Measurements from ENCODE around the gene ANKRD11.
"Not testable (repeated sequence)": the region's sequence is repeated elsewhere in the genome, so short reads cannot be mapped to it uniquely, and the experiment has no call there.

Gene ANKRD11

DNA sequence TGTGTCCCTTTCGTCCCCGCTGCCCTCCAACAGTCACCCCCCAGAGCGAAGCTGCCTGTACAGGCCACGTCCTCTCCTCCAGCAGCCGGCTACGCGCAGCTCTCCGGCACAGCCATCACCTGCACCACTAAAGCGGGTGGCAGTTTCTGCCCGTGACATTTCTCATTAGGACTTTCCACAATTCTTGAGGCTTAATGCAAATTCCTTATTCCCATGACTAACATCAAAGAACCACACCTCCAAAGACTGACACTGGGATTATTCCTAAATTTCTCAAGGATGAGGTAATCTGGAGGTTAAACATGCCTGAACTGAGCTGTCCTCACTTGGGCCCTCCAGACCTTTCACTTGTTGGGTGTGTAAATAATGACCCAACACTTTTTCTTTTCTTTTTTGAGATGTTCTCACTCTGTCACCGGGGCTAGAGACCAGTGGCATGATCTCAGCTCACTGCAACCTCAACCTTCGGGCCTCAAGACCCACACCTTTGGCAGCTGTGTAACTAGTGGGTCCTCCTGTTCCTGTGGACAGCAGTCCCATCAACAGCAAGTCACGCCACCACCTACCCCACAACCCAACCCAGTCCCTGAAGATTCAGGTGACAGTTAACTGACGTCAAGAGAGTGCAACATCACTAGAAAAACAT is 11.7 kb downstream of the ANKRD11 start:
- peak; percentile 52 for DNase-seq (ENCODE audit: low read depth)

DNA sequence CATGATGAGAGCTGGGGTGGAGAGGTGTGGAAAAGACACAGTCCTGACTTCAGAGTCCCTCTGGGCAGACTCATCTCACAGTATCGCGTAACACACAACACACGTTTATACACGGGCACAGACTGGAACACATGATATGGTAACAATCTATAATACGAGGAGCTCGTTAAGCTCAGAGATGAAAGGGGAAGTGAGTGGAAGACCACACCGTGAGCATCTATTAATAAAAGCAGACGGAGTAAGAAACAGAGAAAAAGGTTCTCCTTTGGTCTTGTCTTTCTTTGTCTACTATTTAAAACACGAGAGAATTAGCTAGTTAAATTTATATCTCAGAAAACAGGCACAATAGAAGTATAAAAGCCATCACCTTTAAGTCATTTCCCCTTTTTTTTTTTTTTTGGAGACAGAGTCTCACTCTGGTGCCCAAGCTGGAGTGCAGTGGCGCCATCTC is 13.5 kb downstream of the ANKRD11 start:
- DNase-seq (ENCODE audit: low read depth): no peak

DNA sequence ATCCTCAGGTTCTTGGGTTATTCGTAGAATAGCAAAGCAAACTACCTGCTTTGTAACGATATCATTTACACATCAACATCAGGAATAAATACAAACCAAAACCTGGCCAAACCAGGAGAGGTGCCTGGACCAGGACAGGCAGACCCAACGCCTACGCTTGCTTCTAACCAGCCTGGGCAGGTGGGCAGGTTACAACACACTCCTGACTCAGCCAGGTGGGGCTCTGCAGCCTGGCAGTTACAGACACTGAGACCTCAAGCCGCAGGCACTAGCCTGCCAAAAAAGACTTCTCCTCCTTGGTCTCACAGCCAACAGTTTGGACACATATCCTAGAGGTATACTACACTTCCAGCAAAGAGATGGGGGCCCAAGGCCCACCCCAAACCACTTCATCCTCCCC is 14.0 kb downstream of the ANKRD11 start:
- no peak for DNase-seq (ENCODE audit: low read depth)

DNA sequence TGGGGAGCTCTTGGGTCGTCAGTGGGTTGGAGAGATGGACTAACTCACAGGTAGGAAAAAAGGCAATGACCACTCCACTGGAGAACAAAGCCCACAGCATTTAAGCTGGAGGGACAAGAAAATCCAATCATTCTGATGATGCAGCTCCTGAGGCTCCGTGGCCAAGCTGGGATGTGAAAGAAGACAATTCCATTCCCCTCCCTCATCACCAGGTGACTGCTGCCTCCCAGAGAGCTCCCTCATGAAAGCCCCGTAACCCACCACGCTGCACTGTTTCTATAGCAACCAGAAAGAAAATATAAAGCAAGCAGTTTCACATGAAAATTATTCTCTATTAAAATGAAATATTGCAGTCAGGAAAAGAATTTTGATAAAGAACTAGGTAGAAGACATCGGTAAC is 15.2 kb downstream of the ANKRD11 start:
- no peak for DNase-seq (ENCODE audit: low read depth)

DNA sequence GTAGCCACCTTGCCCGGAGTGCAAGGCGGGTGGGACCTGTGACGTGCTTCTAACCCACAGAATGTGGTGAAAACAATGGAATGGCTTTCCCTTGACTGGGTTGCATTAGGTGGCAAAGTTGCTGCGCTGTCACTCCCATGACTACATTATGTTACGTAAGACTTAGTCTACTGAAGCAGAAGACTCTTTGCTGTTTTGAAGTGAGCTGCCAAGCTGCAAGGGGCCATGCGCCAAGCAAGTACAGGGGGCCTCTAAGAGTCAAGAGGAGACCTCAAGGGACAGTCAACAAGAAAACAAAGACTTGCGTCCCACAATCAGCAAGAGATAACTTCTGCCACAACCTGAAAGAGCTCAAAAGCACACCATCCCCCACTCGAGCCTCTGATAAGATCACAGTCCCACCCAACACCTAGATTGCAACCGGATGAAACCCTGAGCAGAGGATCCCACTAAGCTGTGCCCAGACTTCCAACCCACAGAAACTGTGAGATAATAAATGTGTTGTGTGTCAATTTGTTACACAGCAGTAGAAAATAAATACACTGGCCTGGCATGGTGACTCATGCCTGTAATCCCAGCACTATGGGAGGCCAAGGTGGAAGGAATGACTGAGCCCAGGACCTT is 16.5 kb downstream of the ANKRD11 start:
- peak; percentile 58 for DNase-seq (ENCODE audit: low read depth)

DNA sequence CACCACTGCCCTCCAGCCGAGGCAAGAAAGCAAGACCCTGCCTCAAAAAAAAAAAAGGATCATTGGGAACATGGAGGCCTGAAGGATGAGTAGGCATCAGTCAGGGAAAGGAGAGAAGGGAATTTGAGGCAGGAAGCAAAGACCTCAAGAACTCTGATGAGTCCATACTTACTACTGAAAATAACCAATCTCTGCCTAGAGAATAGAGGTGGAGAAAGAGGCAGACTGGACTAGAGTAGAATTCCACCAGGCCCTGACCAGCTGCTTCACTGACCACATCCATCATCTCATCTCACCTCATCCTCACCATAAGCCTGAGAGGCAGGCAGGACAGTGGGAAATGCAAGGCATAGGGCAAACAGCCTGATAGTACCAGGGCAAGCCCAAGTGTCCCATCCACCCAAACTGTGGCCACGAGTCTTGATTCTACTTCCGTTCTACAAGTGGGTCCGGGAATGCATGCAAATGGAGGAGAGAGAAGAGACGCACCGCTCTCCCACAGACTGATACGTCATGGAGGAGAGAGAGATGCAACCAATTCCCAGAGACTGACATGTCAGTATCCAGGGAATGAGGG is 17.1 kb downstream of the ANKRD11 start:
- no peak for DNase-seq (ENCODE audit: low read depth)

DNA sequence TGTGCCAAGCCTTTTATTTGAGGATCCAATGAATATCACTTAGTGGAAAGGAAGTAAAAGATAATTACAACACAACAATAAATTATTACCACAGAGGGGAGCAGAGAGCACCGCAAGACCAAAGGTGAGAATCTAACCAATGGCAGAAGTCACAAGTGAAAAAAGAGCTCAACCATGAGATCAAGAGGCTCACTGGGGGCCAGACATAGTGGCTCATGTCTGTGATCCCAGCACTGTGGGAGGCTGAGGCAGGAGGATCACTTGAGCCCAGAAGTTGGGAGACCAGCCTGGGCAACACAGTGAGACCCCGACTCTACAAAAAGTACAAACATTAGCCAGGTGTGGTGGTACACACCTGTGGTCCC is 17.7 kb downstream of the ANKRD11 start:
- DNase-seq (ENCODE audit: low read depth): no peak

DNA sequence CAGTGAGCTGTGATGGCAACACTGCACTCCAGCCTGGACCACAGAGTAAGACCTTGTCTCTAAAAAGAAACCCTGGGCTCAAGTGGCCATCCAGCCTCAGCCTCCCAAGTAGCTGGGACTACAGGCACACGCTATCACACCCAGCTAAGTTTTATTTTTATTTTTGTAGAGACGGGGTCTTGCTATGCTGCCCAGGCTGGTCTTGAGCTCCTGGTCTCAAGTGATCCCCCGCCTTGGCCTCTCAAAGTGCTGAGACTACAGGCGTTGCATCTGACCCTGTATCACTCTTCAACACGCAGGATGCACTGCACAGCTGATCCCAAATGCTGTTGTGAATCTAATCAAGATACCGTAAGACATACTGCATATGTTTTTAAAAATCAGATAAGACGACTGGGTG is 23.0 kb downstream of the ANKRD11 start:
- DNase-seq (ENCODE audit: low read depth): no peak

DNA sequence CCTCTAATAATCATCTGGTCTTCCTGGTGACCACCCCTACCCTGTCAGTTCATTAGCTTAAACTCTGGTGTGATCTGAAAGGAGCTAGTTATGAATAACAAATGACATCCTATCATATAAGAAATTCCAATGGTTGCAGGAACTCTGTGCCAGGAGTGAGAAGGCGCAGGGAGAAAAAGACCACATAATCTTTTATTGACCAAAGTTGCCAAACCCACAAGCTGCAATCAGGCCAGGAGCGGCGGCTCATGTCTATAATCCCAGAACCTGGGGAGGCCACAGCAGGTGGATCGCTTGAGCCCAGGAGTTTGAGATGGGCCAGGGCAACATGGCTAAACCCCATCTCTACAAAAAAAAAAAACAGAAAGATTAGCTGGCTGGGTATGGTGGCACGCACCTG is 23.4 kb downstream of the ANKRD11 start:
- no peak for DNase-seq (ENCODE audit: low read depth)

DNA sequence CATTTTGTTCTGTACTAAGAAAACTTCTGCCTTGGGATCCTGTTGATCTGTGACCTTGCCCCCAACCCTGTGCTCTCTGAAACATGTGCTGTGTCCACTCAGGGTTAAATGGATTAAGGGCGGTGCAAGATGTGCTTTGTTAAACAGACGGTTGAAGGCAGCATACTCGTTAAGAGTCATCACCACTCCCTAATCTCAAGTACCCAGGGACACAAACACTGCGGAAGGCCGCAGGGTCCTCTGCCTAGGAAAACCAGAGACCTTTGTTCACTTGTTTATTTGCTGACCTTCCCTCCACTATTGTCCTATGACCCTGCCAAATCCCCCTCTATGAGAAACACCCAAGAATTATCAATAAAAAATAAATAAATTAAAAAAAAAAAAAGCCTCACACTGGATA is 27.0 kb downstream of the ANKRD11 start:
- DNase-seq (ENCODE audit: low read depth): not testable (repeated sequence)

DNA sequence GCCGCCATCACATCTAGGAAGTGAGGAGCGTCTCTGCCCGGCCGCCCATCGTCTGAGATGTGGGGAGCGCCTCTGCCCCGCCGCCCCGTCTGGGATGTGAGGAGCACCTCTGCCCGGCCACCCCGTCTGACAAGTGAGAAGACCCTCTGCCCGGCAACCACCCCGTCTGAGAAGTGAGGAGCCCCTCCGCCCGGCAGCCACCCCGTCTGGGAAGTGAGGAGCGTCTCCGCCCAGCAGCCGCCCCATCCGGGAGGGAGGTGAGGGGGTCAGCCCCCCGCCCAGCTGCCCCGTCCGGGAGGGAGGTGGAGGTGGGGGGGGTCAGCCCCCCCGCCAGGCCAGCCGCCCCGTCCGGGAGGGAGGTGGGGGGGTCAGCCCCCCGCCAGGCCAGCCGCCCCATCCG is 27.7 kb downstream of the ANKRD11 start:
- DNase-seq (ENCODE audit: low read depth): not testable (repeated sequence)

DNA sequence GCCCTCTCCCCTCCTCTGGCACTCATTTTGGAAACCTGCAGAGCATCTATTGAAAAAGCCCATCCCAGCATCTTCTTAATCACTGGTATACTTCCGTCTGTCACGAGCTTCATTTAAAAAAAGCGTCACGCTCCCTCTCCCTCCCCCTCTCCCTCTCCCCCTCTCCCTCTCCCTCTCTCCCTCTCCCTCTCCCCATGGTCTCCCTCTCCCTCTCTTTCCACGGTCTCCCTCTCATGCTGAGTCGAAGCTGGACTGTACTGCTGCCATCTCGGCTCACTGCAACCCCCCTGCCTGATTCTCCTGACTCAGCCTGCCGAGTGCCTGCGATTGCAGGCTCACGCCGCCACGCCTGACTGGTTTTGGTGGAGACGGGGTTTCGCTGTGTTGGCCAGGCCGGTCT is 28.5 kb downstream of the ANKRD11 start:
- DNase-seq (ENCODE audit: low read depth): not testable (repeated sequence)

DNA sequence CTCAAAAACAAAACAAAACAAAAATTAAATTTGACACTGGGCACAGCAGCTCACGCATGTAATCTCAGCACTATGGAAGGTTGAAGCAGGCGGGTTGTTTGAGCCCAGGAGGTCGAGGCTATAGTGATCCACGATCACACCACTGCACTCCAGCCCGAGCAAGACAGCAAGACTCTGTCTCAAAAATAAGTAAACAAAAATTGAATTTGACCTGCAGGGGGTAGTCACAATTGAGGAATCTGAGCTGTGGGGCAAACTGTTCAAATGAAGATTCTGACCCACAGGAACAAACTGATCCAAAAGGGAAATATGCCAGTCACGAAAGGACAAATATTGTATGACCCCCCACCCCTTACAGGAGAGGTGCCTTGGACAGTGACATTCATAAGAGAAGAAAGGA is 29.8 kb downstream of the ANKRD11 start:
- DNase-seq (ENCODE audit: low read depth): no peak

DNA sequence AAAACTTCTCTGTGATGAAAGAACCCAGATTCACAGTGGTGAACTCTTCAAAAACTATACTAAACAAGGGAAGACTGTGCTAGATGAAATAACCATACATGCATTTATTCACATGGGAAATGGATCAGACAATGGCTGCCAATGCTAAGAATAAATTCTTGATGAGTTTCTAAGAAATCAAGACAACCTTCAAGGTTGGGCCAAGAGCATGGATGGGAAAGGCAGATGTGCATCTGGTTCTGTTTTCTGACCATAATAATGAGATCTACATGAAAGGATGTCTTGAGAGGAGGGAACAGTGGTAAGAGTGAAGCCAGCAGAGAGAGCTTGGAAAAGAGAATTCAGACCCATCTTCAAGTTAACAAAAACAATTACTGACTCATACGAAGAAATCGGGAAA is 31.4 kb downstream of the ANKRD11 start:
- no peak for DNase-seq (ENCODE audit: low read depth)

DNA sequence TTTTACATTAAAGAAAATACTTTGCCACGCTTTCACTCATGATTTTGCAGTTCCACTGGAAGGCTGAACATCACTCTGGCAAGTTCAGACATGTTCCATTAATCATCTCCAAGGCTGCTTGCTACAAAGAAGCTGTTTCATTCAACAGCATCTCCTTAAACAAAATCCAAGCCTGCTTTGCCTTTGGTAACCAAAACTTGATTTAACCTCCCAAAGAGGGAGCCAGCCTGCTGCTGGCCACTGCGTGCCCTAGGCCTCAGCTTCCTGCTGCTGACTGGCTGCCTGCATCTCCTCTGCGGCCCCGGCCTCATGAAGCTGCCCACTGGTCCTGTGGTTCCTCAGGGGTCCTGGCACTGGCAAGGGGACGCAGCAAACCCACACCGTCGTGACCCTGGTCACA is 31.8 kb downstream of the ANKRD11 start:
- peak; percentile 44 for DNase-seq (ENCODE audit: low read depth)

DNA sequence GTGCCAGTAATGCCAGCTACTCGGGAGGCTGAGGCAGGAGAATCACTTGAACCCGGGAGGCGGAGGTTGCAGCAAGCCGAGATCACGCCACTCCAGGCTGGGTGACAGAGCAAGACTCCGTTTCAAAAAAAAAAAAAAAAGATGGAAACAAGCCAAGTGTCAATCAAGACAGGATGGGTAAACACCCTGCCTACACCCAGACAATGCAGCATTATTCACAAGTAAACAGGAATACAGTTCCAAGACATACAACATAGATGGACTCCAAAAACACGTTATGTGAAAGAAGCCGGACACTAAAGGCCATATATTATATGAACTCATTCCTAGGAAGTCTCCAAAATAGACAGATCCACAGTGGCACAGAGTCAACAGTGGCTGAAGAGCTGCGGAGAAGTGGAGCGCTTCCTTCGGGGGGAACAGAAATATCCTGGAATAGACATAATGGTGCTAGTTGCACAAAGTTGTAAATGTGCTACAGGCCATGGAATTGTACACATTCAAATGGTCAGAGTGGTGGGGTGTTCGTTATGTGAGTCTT is 33.9 kb downstream of the ANKRD11 start:
- no peak for DNase-seq (ENCODE audit: low read depth)

DNA sequence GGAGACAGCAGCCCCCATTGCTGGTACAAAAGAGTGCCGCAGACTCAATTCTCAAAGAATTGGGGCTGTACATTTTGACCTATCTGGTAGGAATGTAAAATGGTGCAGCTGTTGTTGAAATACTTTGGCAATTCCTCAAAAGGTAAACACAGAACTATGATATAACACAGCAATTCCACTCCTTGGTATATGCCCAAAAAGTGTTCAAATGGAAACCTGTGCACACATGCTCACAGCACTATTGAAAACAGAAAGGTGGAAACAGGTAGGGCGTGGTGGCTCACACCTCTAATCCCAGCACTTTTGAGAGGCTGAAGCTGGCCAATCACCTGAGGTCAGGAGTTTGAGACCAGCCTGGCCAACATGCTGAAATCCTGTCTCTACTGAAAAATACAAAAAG is 34.7 kb downstream of the ANKRD11 start:
- DNase-seq (ENCODE audit: low read depth): no peak

DNA sequence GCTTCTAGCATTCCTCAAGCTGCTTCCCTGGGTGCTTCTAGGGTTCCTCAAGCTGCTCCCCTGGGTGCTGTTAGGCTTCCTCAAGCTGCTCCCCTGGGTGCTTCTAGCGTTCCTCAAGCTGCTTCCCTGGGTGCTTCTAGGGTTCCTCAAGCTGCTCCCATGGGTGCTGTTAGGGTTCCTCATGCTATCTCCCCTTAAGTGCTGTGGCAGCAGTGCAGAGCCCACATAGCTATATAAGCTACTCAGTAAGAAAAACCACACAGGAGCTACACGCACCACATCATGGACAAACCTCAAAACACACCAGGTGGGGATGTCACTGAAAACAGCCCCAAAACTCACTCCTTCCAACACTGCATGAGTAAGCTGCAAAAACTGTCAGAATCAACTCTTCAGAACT is 35.2 kb downstream of the ANKRD11 start:
- DNase-seq (ENCODE audit: low read depth): no peak

DNA sequence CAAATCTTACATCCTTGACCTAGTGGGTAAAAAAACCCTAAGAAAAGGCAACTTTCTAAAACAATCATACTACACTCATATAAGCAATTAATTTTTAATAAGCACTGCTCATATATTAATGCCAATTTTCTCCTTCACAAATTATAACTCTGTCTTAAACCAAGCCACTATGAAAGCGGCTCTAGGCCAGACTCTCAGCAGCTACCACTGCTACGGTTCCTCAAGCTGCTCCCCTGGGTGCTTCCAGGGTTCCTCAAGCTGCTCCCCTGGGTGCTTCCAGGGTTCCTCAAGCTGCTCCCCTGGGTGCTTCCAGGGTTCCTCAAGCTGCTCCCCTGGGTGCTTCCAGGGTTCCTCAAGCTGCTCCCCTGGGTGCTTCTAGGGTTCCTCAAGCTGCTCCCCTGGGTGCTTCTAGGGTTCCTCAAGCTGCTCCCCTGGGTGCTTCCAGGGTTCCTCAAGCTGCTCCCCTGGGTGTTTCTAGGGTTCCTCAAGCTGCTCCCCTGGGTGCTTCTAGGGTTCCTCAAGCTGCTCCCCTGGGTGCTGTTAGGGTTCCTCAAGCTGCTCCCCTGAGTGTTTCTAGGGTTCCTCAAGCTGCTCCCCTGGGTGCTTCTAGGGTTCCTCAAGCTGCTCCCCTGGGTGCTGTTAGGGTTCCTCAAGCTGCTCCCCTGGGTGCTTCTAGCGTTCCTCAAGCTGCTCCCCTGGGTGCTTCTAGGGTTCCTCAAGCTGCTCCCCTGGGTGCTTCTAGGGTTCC is 35.8 kb downstream of the ANKRD11 start:
- not testable (repeated sequence) for DNase-seq (ENCODE audit: low read depth)

DNA sequence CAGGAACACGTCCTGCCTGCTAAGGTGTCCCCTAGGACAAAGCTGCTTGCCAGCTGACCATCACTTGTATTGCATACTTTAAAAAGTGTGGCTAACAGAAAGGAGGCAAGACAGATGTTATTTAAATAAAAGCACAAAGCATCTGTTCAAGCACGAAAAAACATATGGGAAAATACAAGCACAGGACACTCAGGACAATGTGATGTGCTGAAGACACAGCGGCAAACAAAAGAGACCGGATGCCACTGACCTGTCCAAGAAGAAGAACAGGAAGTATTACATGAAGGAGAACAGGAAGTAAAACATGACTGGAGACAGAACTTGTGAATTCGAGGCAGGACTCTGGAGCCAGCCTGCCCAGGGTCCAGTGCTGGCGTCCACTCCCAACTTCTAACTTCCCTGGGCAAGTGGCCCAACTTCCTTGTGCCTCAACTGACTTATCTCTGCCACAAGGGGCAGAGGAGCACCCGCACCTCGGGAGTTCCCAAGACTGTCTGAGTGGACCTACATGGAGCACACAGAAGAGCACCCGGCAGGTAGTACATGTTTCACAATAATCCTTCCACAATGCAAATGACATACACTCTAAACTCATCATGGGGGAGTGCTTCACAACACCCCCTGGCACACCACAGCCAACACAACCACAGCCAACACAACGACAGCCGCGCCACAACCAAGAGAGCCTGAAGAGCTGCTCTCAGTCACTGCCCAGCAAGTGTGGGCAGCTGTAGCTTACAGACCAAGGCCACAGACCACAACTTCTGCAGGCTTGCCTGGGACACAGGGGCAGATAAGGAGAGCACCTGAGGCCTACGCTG is 36.6 kb downstream of the ANKRD11 start:
- no peak for DNase-seq (ENCODE audit: low read depth)

DNA sequence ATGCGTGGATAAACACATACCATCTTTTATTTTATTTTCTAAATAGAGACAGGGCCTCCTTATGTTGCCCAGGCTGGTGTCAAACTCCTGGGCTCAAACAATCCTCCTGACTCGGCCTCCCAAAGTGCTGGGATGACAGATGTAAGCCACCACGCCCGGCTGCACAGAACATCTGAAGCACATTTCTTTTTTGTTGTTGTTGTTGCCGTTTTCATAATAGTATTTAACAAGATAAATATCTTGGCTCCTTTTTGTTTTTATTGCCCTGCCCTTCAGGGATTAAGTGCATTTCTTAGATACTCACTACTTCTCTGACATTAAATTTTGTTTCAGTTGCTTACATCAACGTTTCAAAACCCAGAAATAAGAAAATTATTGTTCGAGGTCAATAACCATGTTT is 37.4 kb downstream of the ANKRD11 start:
- DNase-seq (ENCODE audit: low read depth): no peak

DNA sequence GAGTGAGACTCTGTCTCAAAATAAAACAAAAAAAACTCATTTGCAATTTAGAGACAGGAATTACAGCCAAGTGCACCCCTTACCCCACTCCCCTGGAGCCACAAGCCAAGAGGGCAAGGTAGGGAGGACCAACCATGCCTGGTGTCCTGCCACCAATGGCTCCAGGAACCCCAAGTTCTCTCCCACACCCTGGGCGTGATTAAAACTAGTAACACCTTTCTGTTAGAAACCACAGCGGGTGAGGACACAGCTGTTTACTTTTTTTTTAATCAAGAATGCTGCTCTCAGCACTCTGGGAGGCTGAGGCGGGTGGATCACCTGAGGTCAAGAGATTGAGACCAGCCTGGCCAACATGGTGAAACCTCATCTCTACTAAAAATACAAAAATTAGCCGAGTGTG is 38.1 kb downstream of the ANKRD11 start:
- DNase-seq (ENCODE audit: low read depth): no peak

Measured in iris pigment epithelial cell (primary cell).